Measurements from ENCODE around the gene FAM114A2. TPM values are rescaled to one million over a fixed set of nuclear protein-coding genes. Genes with fewer than 3 reads are reported as not detected.
"Not testable (repeated sequence)": the region's sequence is repeated elsewhere in the genome, so short reads cannot be mapped to it uniquely, and the experiment has no call there.

Gene FAM114A2
- total RNA-seq, 1 donor from 2014 or later = 25.8 TPM

DNA sequence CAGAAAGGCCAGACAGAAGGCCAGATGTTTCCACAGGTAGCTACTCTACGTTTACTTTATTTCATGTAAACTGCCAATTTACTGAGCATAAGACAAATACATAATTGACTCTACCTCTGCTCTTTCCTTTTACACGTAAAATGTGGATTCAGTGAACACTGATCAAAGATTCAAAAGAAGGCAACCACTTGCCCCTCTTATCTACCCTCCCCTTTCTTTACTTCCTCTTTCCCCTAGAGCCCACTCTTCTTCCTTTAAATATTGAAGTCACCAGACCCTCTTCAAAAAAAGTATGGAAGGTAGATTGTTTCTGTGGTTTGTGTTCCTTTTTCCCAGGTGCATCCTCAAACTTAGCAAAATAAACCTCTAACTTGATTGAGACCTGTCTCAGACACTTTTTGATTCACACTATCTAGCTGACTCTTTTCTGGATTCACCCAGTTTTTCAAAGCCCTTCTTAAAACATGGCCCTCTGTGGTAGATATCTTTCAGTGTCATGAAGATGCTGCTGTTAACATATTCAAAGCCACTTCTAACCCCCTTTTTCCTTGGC is 6.7 kb downstream of the FAM114A2 start:
- no peaks in the 10 kb centered on the region for H3K9me3 Mint-ChIP-seq (ENCODE audit: unreplicated experiment)
- H3K4me1 Mint-ChIP-seq (ENCODE audit: low read depth, unreplicated experiment) = no peaks in the 10 kb centered on the region
- H3K27me3 Mint-ChIP-seq (ENCODE audit: unreplicated experiment) = peaks cover 2% of the 10 kb centered on the region
- H3K4me3 Mint-ChIP-seq (ENCODE audit: unreplicated experiment) = no peak overlapping the region
- no peak for DNase-seq
- TF ChIP-seq, protein P1, sequence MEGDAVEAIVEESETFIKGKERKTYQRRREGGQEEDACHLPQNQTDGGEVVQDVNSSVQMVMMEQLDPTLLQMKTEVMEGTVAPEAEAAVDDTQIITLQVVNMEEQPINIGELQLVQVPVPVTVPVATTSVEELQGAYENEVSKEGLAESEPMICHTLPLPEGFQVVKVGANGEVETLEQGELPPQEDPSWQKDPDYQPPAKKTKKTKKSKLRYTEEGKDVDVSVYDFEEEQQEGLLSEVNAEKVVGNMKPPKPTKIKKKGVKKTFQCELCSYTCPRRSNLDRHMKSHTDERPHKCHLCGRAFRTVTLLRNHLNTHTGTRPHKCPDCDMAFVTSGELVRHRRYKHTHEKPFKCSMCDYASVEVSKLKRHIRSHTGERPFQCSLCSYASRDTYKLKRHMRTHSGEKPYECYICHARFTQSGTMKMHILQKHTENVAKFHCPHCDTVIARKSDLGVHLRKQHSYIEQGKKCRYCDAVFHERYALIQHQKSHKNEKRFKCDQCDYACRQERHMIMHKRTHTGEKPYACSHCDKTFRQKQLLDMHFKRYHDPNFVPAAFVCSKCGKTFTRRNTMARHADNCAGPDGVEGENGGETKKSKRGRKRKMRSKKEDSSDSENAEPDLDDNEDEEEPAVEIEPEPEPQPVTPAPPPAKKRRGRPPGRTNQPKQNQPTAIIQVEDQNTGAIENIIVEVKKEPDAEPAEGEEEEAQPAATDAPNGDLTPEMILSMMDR (IDR thresholded peaks at IDR 0.05; ENCODE audit: partially characterized antibody, unreplicated experiment) = no peak
- H3K36me3 Mint-ChIP-seq (ENCODE audit: unreplicated experiment) = no peaks in the 10 kb centered on the region
- H3K27ac Mint-ChIP-seq (ENCODE audit: unreplicated experiment) = no peak overlapping the region

- DNase-seq = no peak
- H3K27me3 Mint-ChIP-seq (ENCODE audit: unreplicated experiment) = no peaks in the 10 kb centered on the region
- no peaks in the 10 kb centered on the region for H3K36me3 Mint-ChIP-seq (ENCODE audit: unreplicated experiment)
- peaks cover 2% of the 10 kb centered on the region for H3K9me3 Mint-ChIP-seq (ENCODE audit: unreplicated experiment)
- H3K4me3 Mint-ChIP-seq (ENCODE audit: unreplicated experiment) = no peak overlapping the region
- H3K27ac Mint-ChIP-seq (ENCODE audit: unreplicated experiment) = no peak overlapping the region
- H3K4me1 Mint-ChIP-seq (ENCODE audit: low read depth, unreplicated experiment) = no peaks in the 10 kb centered on the region
- TF ChIP-seq, protein P1 (IDR thresholded peaks at IDR 0.05; ENCODE audit: partially characterized antibody, unreplicated experiment) = no peak
Observed at GRCh38 chr5:154025951-154026350, 12.8 kb downstream of the FAM114A2 start.

DNA sequence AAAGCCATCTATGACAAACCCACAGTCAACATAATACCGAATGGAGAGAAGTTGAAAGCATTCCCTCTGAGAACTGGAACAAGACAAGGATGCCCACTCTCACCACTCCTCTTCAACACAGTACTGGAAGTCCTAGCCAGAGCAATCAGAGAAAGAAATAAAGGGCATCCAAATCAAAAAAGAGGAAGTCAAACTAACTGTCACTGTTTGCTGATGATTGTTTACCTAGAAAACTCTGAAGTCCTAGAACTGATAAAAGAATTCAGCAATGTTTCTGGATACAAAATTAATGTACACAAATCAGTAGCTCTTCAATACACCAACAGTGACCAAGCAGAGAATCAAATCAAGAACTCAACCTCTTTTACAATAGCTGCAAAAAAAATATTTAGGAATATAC is 19.8 kb downstream of the FAM114A2 start:
- not testable (repeated sequence) for DNase-seq; H3K27me3 Mint-ChIP-seq (ENCODE audit: unreplicated experiment); H3K4me1 Mint-ChIP-seq (ENCODE audit: low read depth, unreplicated experiment); H3K27ac Mint-ChIP-seq (ENCODE audit: unreplicated experiment); H3K9me3 Mint-ChIP-seq (ENCODE audit: unreplicated experiment); H3K4me3 Mint-ChIP-seq (ENCODE audit: unreplicated experiment)
- H3K36me3 Mint-ChIP-seq (ENCODE audit: unreplicated experiment) = peaks cover 21% of the 10 kb centered on the region

- no peak for DNase-seq
- H3K4me3 Mint-ChIP-seq (ENCODE audit: unreplicated experiment) = no peak overlapping the region
- peaks cover 2% of the 10 kb centered on the region for H3K4me1 Mint-ChIP-seq (ENCODE audit: low read depth, unreplicated experiment)
- peaks cover 19% of the 10 kb centered on the region for H3K36me3 Mint-ChIP-seq (ENCODE audit: unreplicated experiment)
- no peak overlapping the region for H3K27ac Mint-ChIP-seq (ENCODE audit: unreplicated experiment)
- peaks cover 4% of the 10 kb centered on the region for H3K27me3 Mint-ChIP-seq (ENCODE audit: unreplicated experiment)
- TF ChIP-seq, protein P1 (IDR thresholded peaks at IDR 0.05; ENCODE audit: partially characterized antibody, unreplicated experiment) = no peak
- peaks cover 3% of the 10 kb centered on the region for H3K9me3 Mint-ChIP-seq (ENCODE audit: unreplicated experiment)
Observed at GRCh38 chr5:154015071-154015693, 23.5 kb downstream of the FAM114A2 start.

DNA sequence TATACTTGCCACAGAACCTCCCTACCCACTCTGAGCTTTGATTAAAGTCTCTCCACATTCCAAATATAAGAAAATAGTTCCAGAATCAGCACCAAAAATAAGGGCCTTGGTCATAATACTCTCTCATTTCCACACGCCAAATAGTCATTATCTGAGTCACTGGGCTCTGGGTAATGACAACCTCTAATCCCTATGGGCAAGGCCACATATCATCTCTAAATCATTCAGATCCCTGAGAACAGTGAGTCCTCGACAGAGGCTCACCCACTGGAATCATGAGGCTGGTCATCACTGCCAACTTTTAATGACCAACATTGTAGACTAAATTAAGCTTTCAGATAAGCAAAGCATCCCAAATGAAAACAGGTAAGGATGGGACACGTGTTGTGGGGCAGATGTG is 28.1 kb downstream of the FAM114A2 start:
- peaks cover 6% of the 10 kb centered on the region for H3K36me3 Mint-ChIP-seq (ENCODE audit: unreplicated experiment)
- TF ChIP-seq, protein P1 (IDR thresholded peaks at IDR 0.05; ENCODE audit: partially characterized antibody, unreplicated experiment) = no peak
- H3K4me3 Mint-ChIP-seq (ENCODE audit: unreplicated experiment) = no peak overlapping the region
- H3K27me3 Mint-ChIP-seq (ENCODE audit: unreplicated experiment) = peaks cover 2% of the 10 kb centered on the region
- H3K9me3 Mint-ChIP-seq (ENCODE audit: unreplicated experiment) = peaks cover 3% of the 10 kb centered on the region
- no peak for DNase-seq
- H3K4me1 Mint-ChIP-seq (ENCODE audit: low read depth, unreplicated experiment) = peaks cover 2% of the 10 kb centered on the region
- H3K27ac Mint-ChIP-seq (ENCODE audit: unreplicated experiment) = no peak overlapping the region

Data from glutamatergic neuron (in vitro differentiated cells).